ENCODE data around the gene BCAR1.
"Not testable (repeated sequence)": the region's sequence is repeated elsewhere in the genome, so short reads cannot be mapped to it uniquely, and the experiment has no call there.

The BCAR1 gene

GRCh38 chr16:75208242-75208825, 43.1 kb downstream of the BCAR1 start:
- Histone ChIP-seq H3K9me3 (no peaks in the 10 kb centered on the region), H3K27ac (no peak overlapping the region), H3K4me1 (ENCODE audit: control insufficient read depth in 1 of 2, insufficient read depth in 1 of 2, low read depth in 1 of 2, low read length in 1 of 2) (no peaks in the 10 kb centered on the region), H3K36me3 (no peaks in the 10 kb centered on the region), H3K27me3 (no peaks in the 10 kb centered on the region), H3K4me3 (ENCODE audit: low read depth in 1 of 2, low read length in 1 of 2) (no peak overlapping the region)
- no peak for TF ChIP-seq CTCF (IDR thresholded peaks at IDR 0.05)

GRCh38 chr16:75207831-75208230, 43.6 kb downstream of the BCAR1 start:
- H3K27ac ChIP-seq: no peak overlapping the region
- no peaks in the 10 kb centered on the region for H3K9me3 ChIP-seq
- H3K4me3 ChIP-seq (ENCODE audit: low read depth in 1 of 2, low read length in 1 of 2): no peak overlapping the region
- no peaks in the 10 kb centered on the region for H3K4me1 ChIP-seq (ENCODE audit: control insufficient read depth in 1 of 2, insufficient read depth in 1 of 2, low read depth in 1 of 2, low read length in 1 of 2)
- no peaks in the 10 kb centered on the region for H3K27me3 ChIP-seq
- H3K36me3 ChIP-seq: no peaks in the 10 kb centered on the region
- TF ChIP-seq CTCF (IDR thresholded peaks at IDR 0.05): no peak

GRCh38 chr16:75206749-75207451, 44.5 kb downstream of the BCAR1 start, which contains the start of gene CTRB2:
Gene CTRB2, minus strand, starts transcription at chr16:75207161. Its CDS starts 20 bp downstream, at chr16:75207141.
- no peak within 1 kb of the TSS for H3K27ac ChIP-seq
- H3K36me3 ChIP-seq: no peaks in the 10 kb centered on the region
- H3K27me3 ChIP-seq: no peaks in the 10 kb centered on the region
- no peaks in the 10 kb centered on the region for H3K9me3 ChIP-seq
- H3K4me1 ChIP-seq (ENCODE audit: control insufficient read depth in 1 of 2, insufficient read depth in 1 of 2, low read depth in 1 of 2, low read length in 1 of 2): no peaks in the 10 kb centered on the region
- TF ChIP-seq CTCF (IDR thresholded peaks at IDR 0.05): no peak
- no peak within 1 kb of the TSS for H3K4me3 ChIP-seq (ENCODE audit: low read depth in 1 of 2, low read length in 1 of 2)

- not testable (repeated sequence) for H3K27ac ChIP-seq; H3K9me3 ChIP-seq; H3K4me3 ChIP-seq (ENCODE audit: low read depth in 1 of 2, low read length in 1 of 2)
Observed at GRCh38 chr16:75205961-75206748, 45.3 kb downstream of the BCAR1 start.

GRCh38 chr16:75205438-75205837, 46.0 kb downstream of the BCAR1 start:
- H3K36me3 ChIP-seq; H3K4me3 ChIP-seq (ENCODE audit: low read depth in 1 of 2, low read length in 1 of 2); H3K27ac ChIP-seq; H3K4me1 ChIP-seq (ENCODE audit: control insufficient read depth in 1 of 2, insufficient read depth in 1 of 2, low read depth in 1 of 2, low read length in 1 of 2); H3K9me3 ChIP-seq: not testable (repeated sequence)
- H3K27me3 ChIP-seq: peaks cover 11% of the 10 kb centered on the region

More at GRCh38 chr16:75205961-75206748, 45.3 kb downstream of the BCAR1 start:
- not testable (repeated sequence) for H3K4me1 ChIP-seq (ENCODE audit: control insufficient read depth in 1 of 2, insufficient read depth in 1 of 2, low read depth in 1 of 2, low read length in 1 of 2); H3K27me3 ChIP-seq; H3K36me3 ChIP-seq

GRCh38 chr16:75204905-75205304, 46.5 kb downstream of the BCAR1 start:
- not testable (repeated sequence) for H3K9me3 ChIP-seq; H3K4me3 ChIP-seq (ENCODE audit: low read depth in 1 of 2, low read length in 1 of 2); H3K27ac ChIP-seq; H3K36me3 ChIP-seq; H3K4me1 ChIP-seq (ENCODE audit: control insufficient read depth in 1 of 2, insufficient read depth in 1 of 2, low read depth in 1 of 2, low read length in 1 of 2)
- peaks cover 17% of the 10 kb centered on the region for H3K27me3 ChIP-seq

GRCh38 chr16:75204410-75204758, 47.0 kb downstream of the BCAR1 start:
- H3K36me3 ChIP-seq: no peaks in the 10 kb centered on the region
- no peak overlapping the region for H3K27ac ChIP-seq
- TF ChIP-seq CTCF (IDR thresholded peaks at IDR 0.05): no peak
- H3K9me3 ChIP-seq: no peaks in the 10 kb centered on the region
- no peak overlapping the region for H3K4me3 ChIP-seq (ENCODE audit: low read depth in 1 of 2, low read length in 1 of 2)
- H3K27me3 ChIP-seq: peaks cover 18% of the 10 kb centered on the region
- no peaks in the 10 kb centered on the region for H3K4me1 ChIP-seq (ENCODE audit: control insufficient read depth in 1 of 2, insufficient read depth in 1 of 2, low read depth in 1 of 2, low read length in 1 of 2)

Measured in neutrophil (primary cell).